GOT3 (cell line): Measurements from ENCODE around the gene RAB25.
A peak's percentile ranks its signal among the peaks of the same experiment; 100 is the strongest.
"Not testable (repeated sequence)": the region's sequence is repeated elsewhere in the genome, so short reads cannot be mapped to it uniquely, and the experiment has no call there.

Experiments
- DNase-seq: peaks from one replicate; lab custom pipeline; 2025; ENCODE audit warnings: mixed read lengths; lab: John Stamatoyannopoulos, UW

RAB25 gene

GRCh38 chr1:156060937-156061636 lies at the start of gene RAB25:
TSS of gene RAB25 (plus strand) at chr1:156061160. CDS start at chr1:156061401, 241 bp downstream.
- DNase-seq = no peak

- DNase-seq = no peak
Observed at GRCh38 chr1:156012051-156012817, 48.7 kb upstream of the RAB25 start.

- no peak for DNase-seq
Observed at GRCh38 chr1:156014829-156015228, 46.1 kb upstream of the RAB25 start.

- DNase-seq = no peak
Observed at GRCh38 chr1:156019946-156020292, 41.0 kb upstream of the RAB25 start.

- peak; percentile 43 for DNase-seq
Observed at GRCh38 chr1:156020293-156021092, 40.5 kb upstream of the RAB25 start, which contains the start of gene SSR2. TSS of gene SSR2 (minus strand) at chr1:156020951. CDS start at chr1:156020167, 784 bp downstream.

GRCh38 chr1:156021093-156021428 lies 39.9 kb upstream of the RAB25 start:
- DNase-seq = no peak

- DNase-seq = no peak
Observed at GRCh38 chr1:156021954-156022353, 39.0 kb upstream of the RAB25 start.

GRCh38 chr1:156024801-156025200 lies 36.2 kb upstream of the RAB25 start:
- no peak for DNase-seq

GRCh38 chr1:156025876-156026275 lies 35.1 kb upstream of the RAB25 start:
- no peak for DNase-seq

- DNase-seq = no peak
Observed at GRCh38 chr1:156026588-156026987, 34.4 kb upstream of the RAB25 start.

- DNase-seq = no peak
Observed at GRCh38 chr1:156033011-156033410, 27.9 kb upstream of the RAB25 start.

GRCh38 chr1:156034991-156035390 lies 26.0 kb upstream of the RAB25 start:
- DNase-seq = not testable (repeated sequence)

GRCh38 chr1:156042828-156043227 lies 18.1 kb upstream of the RAB25 start:
- no peak for DNase-seq

GRCh38 chr1:156045076-156045475 lies 15.9 kb upstream of the RAB25 start:
- no peak for DNase-seq

- no peak for DNase-seq
Observed at GRCh38 chr1:156048663-156049258, 12.2 kb upstream of the RAB25 start.

GRCh38 chr1:156050376-156050775 lies 10.6 kb upstream of the RAB25 start:
- DNase-seq = no peak

GRCh38 chr1:156051011-156051725 lies 9.8 kb upstream of the RAB25 start:
- no peak for DNase-seq

- no peak for DNase-seq
Observed at GRCh38 chr1:156052862-156053767, 7.8 kb upstream of the RAB25 start.

GRCh38 chr1:156053768-156054499 lies 7.0 kb upstream of the RAB25 start, which contains the start of gene UBQLN4:
TSS of gene UBQLN4 (minus strand) at chr1:156053798. CDS start at chr1:156053701, 97 bp downstream.
- peak; percentile 62 for DNase-seq
